ENCODE measurements around the gene CMTM1.
"Not testable (repeated sequence)": the region's sequence is repeated elsewhere in the genome, so short reads cannot be mapped to it uniquely, and the experiment has no call there.

The CMTM1 gene

DNA sequence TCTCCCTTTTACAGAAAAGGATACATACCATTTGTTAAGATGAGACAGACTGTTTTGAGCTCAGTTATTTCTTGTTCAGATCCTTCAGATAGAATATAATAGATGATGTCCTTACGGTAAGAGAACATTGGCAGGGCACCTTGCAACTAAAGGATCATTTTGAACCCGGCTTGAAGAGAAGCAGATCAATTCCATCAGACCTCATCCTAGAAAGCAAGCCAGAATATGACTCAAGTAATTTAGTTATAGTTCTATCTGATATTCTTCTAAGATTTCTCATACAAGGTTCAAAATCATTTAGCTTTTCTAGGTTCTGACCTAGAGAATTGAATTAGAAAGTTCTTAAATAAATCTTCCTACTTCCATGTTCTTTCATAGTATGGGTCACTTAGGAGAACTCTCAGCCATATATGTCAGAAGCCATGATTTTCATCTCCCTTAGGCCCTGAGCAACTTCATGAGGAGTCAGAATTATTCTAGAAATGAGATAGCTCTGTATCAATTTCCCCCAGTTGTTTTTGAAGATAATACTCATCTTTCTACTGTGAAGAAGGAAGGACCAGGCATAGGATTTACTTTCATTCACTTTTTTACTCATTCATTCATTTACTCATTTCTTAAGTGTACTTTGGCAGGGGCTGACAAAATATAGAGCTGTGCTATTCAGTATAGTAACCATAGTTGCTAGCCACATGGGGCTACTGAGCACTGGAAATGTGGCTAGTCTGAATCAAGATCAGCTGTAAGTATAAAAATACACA lies 2.5 kb upstream of the CMTM1 start:
- DNase-seq = no peak

DNA sequence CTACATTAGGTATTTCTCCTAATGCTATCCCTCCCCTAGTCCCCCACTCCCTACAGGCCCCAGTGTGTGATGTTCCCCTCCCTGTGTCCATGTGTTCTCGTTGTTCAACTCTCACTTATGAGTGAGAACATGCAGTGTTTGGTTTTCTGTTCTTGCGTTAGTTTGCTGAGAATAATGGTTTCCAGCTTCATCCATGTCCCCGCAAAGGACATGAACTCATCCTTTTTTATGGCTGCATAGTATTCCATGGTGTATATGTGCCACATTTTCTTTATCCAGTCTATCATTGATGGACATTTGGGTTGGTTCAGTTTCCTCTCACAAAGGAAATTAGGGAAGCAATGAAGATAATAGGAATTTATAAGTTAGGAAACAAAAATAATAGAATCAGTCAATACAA lies 1.0 kb downstream of the CMTM1 start:
- DNase-seq = not testable (repeated sequence)

DNA sequence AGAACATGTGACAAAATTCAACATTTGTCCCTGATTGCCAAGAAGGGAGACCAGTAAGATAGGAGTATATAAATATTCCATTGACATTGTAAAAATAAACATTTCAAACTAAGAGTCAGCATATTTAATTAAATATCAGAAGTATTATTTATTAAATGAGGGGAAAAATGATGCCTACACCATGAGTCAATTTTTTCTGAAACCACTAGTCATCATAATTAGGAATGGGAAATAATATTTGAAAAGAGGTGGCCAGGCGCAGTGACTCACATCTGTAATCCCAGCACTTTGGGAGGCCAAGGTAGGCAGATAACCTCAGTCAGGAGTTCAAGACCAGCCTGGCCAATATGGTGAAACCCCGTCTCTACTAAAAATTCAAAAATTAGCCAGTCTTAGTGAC lies 2.1 kb downstream of the CMTM1 start:
- DNase-seq = no peak

DNA sequence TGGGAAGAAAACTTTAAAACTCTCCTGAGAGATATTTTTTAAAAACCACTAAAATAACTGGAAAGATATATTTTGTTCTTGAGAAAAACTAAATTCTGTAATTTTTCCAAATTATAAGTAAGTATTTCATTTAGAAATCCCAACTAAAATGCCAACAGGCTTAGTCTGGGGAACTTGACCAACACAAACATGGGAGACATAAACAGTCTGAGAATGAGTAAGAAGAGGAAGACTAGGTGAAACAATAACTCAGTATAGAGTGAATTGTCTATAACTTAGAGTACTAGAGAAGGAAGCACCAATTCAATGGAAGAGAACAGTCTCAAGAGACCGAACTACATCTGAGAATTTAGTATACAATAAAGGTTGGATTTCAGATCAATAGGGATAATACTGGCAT lies 2.9 kb downstream of the CMTM1 start:
- no peak for DNase-seq

DNA sequence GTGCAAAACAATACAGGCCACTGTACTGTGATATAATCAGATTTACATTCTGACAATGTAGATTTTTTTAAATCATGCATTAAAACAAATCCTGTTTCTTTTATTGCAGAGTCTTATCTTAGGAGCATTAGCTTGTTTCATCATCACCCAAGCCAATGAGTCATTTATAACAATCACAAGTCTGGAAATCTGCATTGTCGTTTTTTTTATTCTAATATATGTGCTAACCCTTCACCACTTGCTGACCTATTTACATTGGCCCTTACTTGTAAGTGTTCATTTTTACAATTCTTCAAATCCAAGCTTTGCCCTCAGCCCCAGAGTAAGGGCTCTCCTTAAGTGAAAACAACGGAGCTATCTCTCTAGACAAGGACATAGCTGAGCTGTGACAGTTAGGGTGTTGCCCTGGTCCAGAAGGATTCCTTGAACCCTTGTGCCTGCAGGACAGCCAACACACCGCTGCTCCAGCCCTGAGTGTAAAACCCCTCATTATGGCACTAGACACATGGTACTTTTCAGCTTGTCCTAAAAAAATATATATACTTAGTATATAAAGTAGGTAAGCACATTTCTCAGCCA lies 3.7 kb downstream of the CMTM1 start:
- no peak for DNase-seq

DNA sequence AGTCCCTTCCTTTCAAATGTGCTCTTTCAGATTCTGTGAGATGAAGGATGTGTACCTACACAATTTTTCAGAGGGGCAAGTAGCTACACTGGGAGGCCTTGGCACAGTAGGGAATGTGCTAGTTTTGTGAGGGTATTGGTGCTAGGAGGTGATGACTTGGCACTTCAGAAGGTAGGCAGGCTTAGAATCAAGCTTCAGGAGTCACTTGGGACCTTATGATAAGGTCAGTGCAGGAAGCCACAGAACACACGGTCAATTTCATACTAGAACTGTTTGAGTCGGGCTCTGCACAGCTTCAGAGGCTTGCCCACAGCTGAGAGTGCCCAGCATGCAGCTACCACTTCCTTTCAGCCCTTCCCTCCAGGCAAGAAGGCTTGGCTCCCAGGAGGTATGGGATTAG lies 6.1 kb downstream of the CMTM1 start:
- no peak for DNase-seq

DNA sequence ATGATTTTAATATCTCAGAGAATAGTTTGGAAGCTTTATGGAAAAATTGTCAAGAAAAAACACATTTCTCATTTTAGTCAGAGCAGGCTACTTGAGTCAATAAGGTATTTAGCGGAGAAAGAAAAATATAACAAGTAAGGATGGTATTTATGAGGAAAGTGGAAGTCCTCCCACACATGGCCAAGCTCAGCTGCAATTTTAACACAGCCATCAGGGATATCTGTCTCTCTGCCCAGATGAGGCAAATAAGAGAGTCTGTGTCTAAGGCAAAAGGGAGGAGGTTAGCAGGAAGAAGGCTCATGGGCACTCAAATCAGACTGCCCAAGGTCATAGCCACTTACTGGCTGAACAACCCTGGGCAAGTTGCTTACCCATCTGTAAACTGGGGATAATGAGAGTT lies 7.8 kb downstream of the CMTM1 start:
- no peak for DNase-seq

DNA sequence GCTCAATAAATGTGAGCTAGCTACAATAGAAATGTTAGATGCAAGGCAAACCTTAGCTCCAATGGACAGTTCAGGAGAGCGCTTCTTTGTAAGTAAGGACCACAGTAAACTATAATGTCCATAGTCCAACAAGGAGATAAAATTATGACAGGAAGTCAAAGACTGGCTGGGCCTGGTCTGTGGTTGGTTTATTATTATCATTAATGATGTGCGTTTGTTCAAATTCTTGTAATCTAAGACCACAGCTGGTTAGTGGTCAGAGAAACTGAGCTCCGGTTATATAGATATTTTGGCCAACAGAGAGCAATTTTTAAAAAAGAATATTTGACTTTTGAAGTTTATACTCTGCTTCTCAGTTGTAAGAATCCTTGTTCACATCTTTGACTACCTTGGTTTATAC lies 8.3 kb downstream of the CMTM1 start:
- DNase-seq = no peak

DNA sequence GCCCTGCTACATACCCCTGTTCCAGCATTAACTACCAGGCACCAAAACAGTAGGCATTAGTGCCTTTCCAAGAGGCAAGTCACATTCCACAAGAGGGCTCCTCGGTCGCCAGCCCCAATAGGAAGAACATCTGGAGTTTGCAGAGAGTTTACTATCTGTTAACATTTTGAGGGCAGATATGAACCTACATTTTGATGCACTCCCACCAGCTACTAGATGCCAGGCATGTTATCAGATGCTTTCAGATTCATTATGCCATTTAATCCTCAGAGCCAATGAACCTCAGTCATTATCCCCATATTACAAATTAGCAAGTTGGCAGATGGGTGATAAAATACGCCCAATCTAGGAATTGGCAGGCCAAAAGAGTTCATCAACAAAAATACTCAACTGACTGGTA lies 8.8 kb downstream of the CMTM1 start:
- no peak for DNase-seq

DNA sequence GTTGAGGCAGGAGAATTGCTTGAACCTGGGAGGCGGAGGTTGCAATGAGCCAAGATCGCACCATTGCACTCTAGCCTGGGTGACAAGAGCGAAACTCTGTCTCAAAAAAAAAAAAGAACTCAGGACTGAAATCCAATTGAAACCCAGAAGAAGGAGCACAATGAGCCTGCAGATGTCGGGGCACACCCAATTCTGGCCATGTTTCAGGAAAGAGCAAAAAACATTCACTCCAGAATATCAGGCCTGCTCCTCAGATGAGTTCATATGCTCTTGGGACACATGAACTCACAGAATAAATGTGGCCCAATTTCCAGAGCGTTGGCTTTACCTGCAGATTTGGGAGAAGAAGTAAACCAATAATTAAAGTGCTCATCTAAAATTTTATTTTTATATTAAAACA lies 10.1 kb downstream of the CMTM1 start:
- no peak for DNase-seq

DNA sequence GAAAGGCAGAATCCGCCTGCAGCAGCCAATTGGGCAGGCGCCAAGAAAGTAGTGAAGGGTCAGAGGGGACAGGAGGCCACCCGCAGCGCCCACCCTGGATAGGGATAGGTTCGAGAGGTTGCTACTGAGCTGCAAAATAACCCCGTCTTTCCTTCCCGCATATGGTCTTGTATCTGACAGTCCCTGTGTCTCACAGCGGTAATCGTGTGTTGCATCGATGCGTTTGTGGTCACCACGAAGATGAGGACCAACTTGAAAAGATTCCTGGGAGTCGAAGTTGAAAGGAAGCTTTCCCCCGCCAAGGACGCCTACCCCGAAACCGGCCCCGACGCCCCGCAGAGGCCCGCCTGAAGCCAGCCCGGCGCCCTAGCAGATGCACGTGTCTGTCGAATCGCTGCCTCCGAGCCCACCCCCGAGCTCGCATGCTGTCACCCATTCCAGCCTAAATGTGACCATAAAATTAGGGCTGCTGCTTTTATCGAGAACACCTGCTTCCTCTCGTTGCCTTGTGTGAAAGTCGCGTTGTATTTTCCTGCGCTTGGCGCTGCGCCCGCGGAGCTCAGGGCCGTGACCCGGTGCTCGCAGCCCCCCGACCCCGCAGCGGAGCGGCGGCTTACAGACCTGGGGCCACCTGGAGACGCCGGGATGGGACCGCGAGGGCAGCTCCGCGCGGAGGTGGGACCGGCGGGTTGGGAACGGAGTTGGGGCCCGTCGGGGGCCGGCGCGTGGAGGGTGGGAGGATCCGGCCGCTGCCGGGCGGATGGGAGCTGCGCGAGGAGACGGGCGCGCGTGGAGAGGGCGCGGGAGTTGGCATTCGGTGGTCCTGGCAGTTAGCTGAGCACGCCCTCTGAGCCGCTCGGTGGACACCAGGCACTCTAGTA lies 12.7 kb downstream of the CMTM1 start, which contains the start of gene CMTM2:
TSS of gene CMTM2 (plus strand) at position 813 of the 881 bp plus-strand sequence. CDS start 145 bp downstream, outside the sequence.
- DNase-seq = peak; percentile 66

DNA sequence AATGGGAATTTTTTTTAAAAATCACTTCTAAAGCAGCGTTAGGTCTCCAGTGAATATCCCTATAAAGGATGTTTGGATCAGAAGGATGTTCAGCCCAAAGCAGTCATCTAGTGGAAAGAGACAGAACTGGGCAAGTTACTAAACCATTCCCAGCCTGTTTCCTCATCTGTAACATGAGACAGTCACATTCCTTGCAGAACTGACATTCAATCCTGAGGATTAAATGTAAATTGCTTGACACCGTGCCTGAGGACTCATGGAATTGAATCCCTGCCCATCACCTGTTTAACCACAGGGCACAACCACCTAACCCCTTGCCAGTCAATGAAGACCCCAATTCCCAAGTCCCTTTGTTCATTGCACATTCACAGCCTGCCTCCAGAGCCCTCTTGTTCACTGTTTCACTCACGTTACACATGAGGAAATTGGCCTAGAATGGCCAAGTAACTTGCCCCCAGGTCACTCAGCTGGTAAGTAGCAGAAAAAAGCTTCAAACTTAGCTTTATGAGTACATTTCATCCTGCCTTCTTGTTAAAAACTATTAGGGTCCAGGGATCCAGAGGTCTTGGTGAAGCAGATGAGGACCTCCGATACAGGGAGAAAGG lies 14.5 kb downstream of the CMTM1 start:
- no peak for DNase-seq

DNA sequence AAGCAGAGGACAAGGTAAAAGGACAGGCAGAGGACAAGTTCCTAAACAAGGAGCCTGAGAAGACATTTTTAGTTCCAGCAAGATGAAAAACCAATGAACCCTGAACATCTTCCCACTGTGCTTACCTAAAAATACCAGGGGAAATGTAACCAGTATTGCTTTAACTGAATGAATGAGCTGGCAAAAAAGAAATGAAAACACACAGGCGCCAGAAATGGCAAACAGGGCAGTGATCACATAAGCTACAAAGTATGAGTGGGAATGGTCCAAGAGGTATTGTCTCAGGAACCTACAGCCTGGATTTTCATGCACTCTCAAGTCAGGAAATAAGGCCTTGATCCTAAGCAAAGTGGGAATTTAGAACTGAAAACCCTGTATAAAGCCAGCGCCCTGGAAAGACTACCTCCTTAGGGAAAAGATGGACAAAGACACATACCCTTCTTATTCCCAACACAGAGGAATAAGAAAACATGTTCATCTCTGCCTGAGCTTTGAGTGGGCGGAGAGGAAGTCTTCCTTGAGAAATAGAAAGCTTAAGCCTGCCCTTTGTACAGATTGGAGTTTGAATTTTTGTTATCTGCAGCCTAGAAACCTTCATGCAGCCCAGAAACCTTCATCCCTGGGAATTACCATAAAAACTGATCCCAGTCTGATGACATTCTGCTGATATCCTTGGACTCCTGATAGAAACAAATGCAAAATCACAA lies 15.2 kb downstream of the CMTM1 start:
- DNase-seq = no peak

DNA sequence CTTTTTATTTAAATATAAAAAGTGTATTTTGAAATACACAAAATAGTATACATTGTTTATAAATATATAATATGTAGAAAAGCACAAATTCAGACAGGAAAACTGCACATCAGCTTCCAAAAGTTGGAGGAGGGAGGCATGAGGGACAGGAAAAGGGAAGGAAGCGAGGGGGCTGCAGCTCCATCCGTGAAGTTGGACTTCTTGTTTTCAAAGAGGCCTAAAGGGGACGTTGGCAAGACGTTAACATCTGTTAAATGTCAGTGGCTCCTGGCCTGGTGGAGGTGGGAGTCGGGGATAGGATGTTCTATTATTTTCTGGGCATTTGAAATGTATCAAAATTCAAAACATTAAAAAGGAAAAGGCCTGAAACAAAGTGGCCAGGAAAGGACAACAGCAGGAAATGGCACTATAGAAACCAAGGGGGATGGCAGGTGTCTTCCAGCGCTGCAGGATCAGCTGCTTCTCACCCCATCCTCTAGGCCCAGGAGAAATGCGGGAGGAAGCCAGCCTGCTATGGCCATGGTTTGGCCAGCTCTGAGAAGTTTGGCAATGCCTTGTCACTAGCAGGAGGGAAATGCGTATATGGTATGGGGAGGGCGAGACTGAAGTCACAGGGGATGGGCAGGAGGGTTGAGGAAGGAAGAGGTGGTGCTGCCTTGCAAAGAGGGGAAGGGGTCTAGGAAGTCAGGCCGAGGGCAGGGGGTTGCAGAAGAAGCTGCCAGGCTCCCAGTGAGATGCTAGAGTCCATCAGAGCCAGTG lies 19.4 kb downstream of the CMTM1 start:
- no peak for DNase-seq

DNA sequence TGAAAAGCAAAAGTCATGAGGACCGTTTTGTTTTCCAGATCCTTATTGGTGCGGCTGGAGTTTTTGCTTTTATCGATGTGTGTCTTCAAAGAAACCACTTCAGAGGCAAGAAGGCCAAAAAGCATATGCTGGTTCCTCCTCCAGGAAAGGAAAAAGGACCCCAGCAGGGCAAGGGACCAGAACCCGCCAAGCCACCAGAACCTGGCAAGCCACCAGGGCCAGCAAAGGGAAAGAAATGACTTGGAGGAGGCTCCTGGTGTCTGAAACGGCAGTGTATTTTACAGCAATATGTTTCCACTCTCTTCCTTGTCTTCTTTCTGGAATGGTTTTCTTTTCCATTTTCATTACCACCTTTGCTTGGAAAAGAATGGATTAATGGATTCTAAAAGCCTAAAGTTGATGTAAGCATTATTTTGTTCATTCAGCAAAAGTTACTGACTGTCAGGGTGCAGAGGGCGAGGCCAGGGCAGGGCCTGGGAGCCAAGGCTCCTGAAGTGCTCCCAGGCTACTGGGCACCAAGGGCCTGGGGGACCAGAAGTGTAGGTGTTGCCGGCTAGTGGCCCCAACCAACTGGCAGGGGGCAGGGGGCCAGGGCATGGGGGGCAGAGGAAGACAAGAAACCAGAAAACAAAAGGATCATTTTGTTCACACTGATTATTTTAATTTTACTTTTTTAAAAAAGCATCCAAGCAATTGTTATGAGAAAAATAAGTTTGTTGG lies 21.8 kb downstream of the CMTM1 start:
- DNase-seq = no peak

DNA sequence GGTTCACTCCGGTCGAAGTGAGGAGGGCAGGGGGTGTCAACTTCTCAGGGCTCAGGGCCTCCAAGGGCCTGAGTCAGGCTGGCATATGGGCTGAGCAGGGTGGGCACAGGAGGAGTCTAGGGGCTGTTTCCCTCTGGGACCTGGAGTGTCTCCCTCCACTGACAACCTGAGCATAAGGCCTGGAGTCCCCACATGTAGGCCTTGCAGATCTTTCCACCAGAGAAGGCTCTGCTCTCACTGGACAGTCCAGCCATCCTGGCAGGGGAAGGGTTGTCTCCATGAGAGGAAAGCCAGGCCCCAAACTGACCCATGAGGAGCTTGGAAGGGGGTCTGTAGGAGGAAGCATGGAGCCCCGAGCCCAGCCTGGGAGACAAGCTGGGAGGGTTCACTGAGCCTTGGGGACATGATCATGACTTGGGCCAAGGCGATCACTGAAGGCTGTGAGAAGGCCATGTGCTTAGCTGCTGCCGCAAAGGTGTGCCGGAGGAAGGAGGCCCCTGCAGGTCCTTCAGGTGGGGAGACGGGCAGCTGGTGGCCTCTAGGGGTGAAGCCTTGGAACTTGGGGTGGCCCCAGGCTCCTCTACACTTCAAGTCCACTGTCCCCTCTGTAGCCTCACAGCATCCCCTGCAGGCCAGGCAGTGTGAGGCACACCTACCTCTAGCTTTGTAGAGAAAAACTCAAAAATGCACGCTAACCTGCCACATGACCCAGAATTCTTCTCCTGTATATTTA lies 22.9 kb downstream of the CMTM1 start:
- DNase-seq = no peak

DNA sequence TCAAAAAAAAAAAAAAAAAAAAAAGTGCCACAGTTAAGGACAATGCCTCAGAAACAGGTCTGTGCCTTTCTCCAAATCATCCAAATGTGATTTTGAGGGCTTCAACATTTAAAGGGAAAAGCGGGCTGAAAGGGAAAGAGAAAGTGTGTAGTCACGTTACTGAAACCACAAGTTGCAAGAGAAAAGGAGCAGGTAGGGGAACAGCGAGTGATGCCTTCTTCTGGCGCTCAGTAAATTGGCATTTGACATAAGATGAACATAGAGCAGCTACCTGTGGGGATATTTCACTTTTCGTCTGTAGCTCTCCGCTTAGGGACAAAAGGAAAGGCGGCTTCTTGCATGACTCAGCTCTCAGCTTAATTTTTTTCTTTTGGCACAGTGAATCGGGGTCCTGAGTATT lies 24.1 kb downstream of the CMTM1 start:
- no peak for DNase-seq

DNA sequence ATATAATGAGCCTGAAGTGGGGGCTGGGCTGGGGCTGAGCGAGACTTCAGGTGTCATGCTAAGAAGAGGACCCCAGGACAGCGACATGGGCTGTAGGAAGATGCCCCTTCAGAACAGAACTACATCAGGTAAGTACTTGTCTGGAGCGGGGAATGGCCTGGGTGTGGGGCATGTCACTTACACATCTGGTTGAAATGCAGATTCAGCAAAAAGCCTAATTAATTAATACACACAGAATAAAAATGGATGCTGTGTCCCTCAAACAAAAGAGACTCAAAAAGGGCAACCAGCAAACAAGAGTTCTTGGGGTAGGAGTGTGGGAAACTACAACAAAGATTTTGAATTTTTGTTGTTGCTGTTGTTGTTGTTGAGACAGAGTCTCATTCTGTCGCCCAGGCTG lies 24.8 kb downstream of the CMTM1 start:
- DNase-seq = no peak

DNA sequence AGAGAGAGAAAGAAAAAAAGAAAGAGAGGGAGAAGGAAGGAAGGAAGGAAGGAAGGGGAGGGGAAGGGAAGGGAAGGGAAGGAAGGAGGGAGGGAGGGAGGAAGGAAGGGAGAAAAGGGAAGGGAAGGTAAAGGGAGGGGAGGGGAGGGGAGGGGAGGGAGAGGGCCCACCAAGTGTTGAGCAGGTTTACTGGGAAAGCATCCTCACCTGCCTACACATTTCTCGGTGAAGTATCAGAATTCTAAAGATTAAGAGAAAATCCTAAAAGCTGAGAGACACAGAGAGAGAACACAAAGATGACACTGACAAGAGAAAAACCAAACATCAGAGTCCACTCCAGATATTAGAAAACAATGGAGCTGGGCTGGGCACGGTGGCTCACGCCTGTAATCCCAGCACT lies 26.0 kb downstream of the CMTM1 start:
- no peak for DNase-seq

DNA sequence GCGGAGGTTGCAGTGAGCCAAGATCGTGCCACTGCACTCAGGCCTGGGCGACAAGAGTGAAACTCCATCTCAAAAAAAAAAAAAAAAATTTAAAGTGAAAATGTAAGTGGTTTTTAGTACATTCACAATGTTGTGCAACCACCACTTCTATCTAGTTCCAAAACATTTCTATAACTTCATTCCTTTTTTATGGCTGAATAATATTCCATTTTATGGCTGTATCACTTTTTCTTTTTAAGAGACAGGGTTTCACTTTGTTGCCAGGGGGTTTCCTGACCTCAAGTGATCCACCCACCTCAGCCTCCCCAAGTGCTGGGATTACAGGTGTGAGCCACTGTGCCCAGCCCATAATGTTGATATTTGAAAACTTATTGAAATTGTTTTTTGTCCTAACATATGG lies 26.6 kb downstream of the CMTM1 start:
- no peak for DNase-seq

DNA sequence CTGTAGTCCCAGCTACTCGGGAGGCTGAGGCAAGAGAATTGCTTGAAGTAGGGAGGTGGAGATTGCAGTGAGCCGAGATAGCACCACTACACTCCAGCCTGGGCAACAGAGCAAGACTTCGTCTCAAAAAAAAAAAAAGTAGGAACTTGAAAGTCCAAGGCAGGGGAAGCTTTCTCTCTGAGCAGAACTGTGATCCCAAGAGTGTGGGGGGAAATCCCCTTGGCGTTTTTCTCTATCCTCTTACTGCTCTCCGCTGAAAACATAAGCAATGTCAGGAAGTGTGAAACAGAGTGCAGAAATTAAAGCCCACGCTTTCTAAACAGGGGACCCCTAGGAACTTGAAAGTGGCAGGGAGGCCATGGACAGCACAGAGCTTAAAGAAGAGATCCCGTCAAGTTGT lies 28.5 kb downstream of the CMTM1 start:
- DNase-seq = no peak
